ENCODE measurements around the gene AR. TPM values are rescaled to one million over a fixed set of nuclear protein-coding genes. Genes with fewer than 3 reads are reported as not detected.

The AR gene
- total and polyA plus RNA-seq, 4 donors: 0.43 to 5.3 (median 2.8) TPM

- peaks cover 0 to 21% (median 6%) of the 10 kb centered on the region in 5 donors for H3K4me1 ChIP-seq (ENCODE audit: control insufficient read depth in 5 of 5, insufficient read depth in 5 of 5, low read length in 5 of 5)
- H3K9ac ChIP-seq (ENCODE audit: insufficient read depth in 1 of 2, low read length in 2 of 2): no peak overlapping the region
- TF ChIP-seq CTCF (IDR thresholded peaks at IDR 0.05; ENCODE audit: control extremely low read depth, extremely low read depth): no peak
- H3K27ac ChIP-seq (ENCODE audit: low read depth in 1 of 2, low read length in 1 of 2): no peak overlapping the region
- ATAC-seq (ENCODE audit: insufficient read depth, low FRiP score) (no peak), DNase-seq (no peak)
- H3K9me3 ChIP-seq (ENCODE audit: control insufficient read depth in 4 of 4, insufficient read depth in 3 of 4, low read length in 3 of 4): no peaks in the 10 kb centered on the region
- no peaks in the 10 kb centered on the region for H3K36me3 ChIP-seq (ENCODE audit: control insufficient read depth in 4 of 4, insufficient read depth in 4 of 4, low read length in 4 of 4)
- WGBS, 2 donors: 0 to 18% methylated on average over 1 of the region's 1 CpG
- no peak overlapping the region for H3K4me3 ChIP-seq
- no peaks in the 10 kb centered on the region for H3K27me3 ChIP-seq (ENCODE audit: control insufficient read depth in 3 of 3, insufficient read depth in 3 of 3, low read length in 2 of 3)
Measured at GRCh38 chrX:67726018-67726417, 182.2 kb downstream of the AR start.

GRCh38 chrX:67727576-67727975 is 183.8 kb downstream of the AR start:
- no peak for ATAC-seq (ENCODE audit: insufficient read depth, low FRiP score)

GRCh38 chrX:67730296-67730695 is 186.5 kb downstream of the AR start:
- Histone ChIP-seq H3K36me3 (ENCODE audit: control insufficient read depth in 4 of 4, insufficient read depth in 4 of 4, low read length in 4 of 4) (no peaks in the 10 kb centered on the region), H3K27me3 (ENCODE audit: control insufficient read depth in 3 of 3, insufficient read depth in 3 of 3, low read length in 2 of 3) (no peaks in the 10 kb centered on the region), H3K9me3 (ENCODE audit: control insufficient read depth in 4 of 4, insufficient read depth in 3 of 4, low read length in 3 of 4) (no peaks in the 10 kb centered on the region), H3K27ac (ENCODE audit: low read depth in 1 of 2, low read length in 1 of 2) (no peak overlapping the region), H3K4me1 (ENCODE audit: control insufficient read depth in 5 of 5, insufficient read depth in 5 of 5, low read length in 5 of 5) (peaks cover 0 to 9% (median 3%) of the 10 kb centered on the region in 5 donors), H3K4me3 (no peak overlapping the region), H3K9ac (ENCODE audit: insufficient read depth in 1 of 2, low read length in 2 of 2) (no peak overlapping the region)
- DNase-seq (peak; percentile 52 to 78 (median 73)), ATAC-seq (ENCODE audit: insufficient read depth, low FRiP score) (no peak)
- no peak for TF ChIP-seq CTCF (IDR thresholded peaks at IDR 0.05; ENCODE audit: control extremely low read depth, extremely low read depth)
- 61 to 89% methylated on average over 2 of the region's 2 CpGs for whole genome bisulfite sequencing, 2 donors

More at GRCh38 chrX:67727576-67727975, 183.8 kb downstream of the AR start:
- no peak overlapping the region for H3K27ac ChIP-seq (ENCODE audit: low read depth in 1 of 2, low read length in 1 of 2)
- DNase-seq: no peak
- H3K9ac ChIP-seq (ENCODE audit: insufficient read depth in 1 of 2, low read length in 2 of 2): no peak overlapping the region
- H3K4me1 ChIP-seq (ENCODE audit: control insufficient read depth in 5 of 5, insufficient read depth in 5 of 5, low read length in 5 of 5): peaks cover 0 to 21% (median 3%) of the 10 kb centered on the region in 5 donors
- no peak for TF ChIP-seq CTCF (IDR thresholded peaks at IDR 0.05; ENCODE audit: control extremely low read depth, extremely low read depth)
- no peak overlapping the region for H3K4me3 ChIP-seq
- 48 to 68% methylated on average over 2 of the region's 2 CpGs for WGBS, 2 donors
- no peaks in the 10 kb centered on the region for H3K36me3 ChIP-seq (ENCODE audit: control insufficient read depth in 4 of 4, insufficient read depth in 4 of 4, low read length in 4 of 4)
- H3K27me3 ChIP-seq (ENCODE audit: control insufficient read depth in 3 of 3, insufficient read depth in 3 of 3, low read length in 2 of 3): no peaks in the 10 kb centered on the region
- H3K9me3 ChIP-seq (ENCODE audit: control insufficient read depth in 4 of 4, insufficient read depth in 3 of 4, low read length in 3 of 4): no peaks in the 10 kb centered on the region

- peak; percentile 39 to 83 (median 76) for DNase-seq
- Histone ChIP-seq H3K27me3 (ENCODE audit: control insufficient read depth in 3 of 3, insufficient read depth in 3 of 3, low read length in 2 of 3) (no peaks in the 10 kb centered on the region), H3K9ac (ENCODE audit: insufficient read depth in 1 of 2, low read length in 2 of 2) (no peak overlapping the region), H3K4me3 (no peak overlapping the region), H3K36me3 (ENCODE audit: control insufficient read depth in 4 of 4, insufficient read depth in 4 of 4, low read length in 4 of 4) (no peaks in the 10 kb centered on the region), H3K9me3 (ENCODE audit: control insufficient read depth in 4 of 4, insufficient read depth in 3 of 4, low read length in 3 of 4) (no peaks in the 10 kb centered on the region), H3K4me1 (ENCODE audit: control insufficient read depth in 5 of 5, insufficient read depth in 5 of 5, low read length in 5 of 5) (peaks cover 0 to 9% (median 3%) of the 10 kb centered on the region in 5 donors), H3K27ac (ENCODE audit: low read depth in 1 of 2, low read length in 1 of 2) (no peak overlapping the region)
- TF ChIP-seq CTCF (IDR thresholded peaks at IDR 0.05; ENCODE audit: control extremely low read depth, extremely low read depth): no peak
- no peak for ATAC-seq (ENCODE audit: insufficient read depth, low FRiP score)
Measured at GRCh38 chrX:67731061-67731460, 187.2 kb downstream of the AR start.

Measured in lung (tissue), 12 donors.